B cell (primary cell): ENCODE results near the gene VPS72. TPM values are rescaled to one million over a fixed set of nuclear protein-coding genes. Genes with fewer than 3 reads are reported as not detected.

ENCODE experiments used
- ATAC-seq: fragments of 200-7000 bp; cut with Tn5 transposase; one replicate; pipeline ENCODE4 v1.10.0; 2021; ENCODE audit warnings: low read depth, mild to moderate bottlenecking, moderate number of reproducible peaks, moderate library complexity
- CTCF ChIA-PET: fragments of 350-600 bp; sonication (Branson Sonifier 250); formaldehyde crosslinking; loops from one replicate; lab custom pipeline; 2021; ENCODE audit warnings: antibody characterized with exemption, inconsistent platforms; lab: Charles Lee
- POLR2A ChIA-PET: fragments of 350-600 bp; sonication (Branson Sonifier 250); formaldehyde crosslinking; loops from one replicate; lab custom pipeline; 2021; ENCODE audit warnings: antibody characterized with exemption; lab: Charles Lee
- DNase-seq: peaks from one replicate; pipeline ENCODE4 v3.0.0; 2013
- H2AFZ ChIP-seq: 2 replicates; pipeline ENCODE4 v1.6.1; 2012; ENCODE audit warnings: mild to moderate bottlenecking, low read depth, low read length; ENCODE audit not compliant: insufficient read depth, poor library complexity, severe bottlenecking
- H3K27ac ChIP-seq, 2 donors: 1 replicate in 1 of 2; 2 replicates in 1 of 2; pipeline ENCODE4 v1.5.1; 2012 to 2013; ENCODE audit warnings: low read length in 2 of 2, mild to moderate bottlenecking in 2 of 2, moderate library complexity in 1 of 2
- H3K27me3 ChIP-seq, 4 experiments: fragments of 200-600 bp in 1 of 4; sonication (generic) in 1 of 4; replicated peaks in 1 of 4; 1 replicate in 2 of 4; 2 replicates in 2 of 4; pipeline versions ENCODE4 v1.6.1 to v1.7.0; 2013 to 2016; ENCODE audit warnings: low read length in 3 of 4, mild to moderate bottlenecking in 2 of 4, mixed read lengths in 1 of 4, moderate library complexity in 1 of 4; ENCODE audit not compliant: insufficient read depth in 4 of 4, control insufficient read depth in 3 of 4; ENCODE audit errors: control extremely low read depth in 1 of 4
- H3K36me3 ChIP-seq, 2 experiments: replicated peaks in 1 of 2; 1 replicate in 1 of 2; 2 replicates in 1 of 2; pipeline versions ENCODE4 v1.6.1 to v1.7.1; 2013; ENCODE audit warnings: low read length in 1 of 2; ENCODE audit not compliant: insufficient read depth in 2 of 2, control insufficient read depth in 1 of 2; ENCODE audit errors: control extremely low read depth in 1 of 2, extremely low read depth in 1 of 2
- H3K4me1 ChIP-seq, 2 donors: fragments of 200-600 bp in 1 of 2; sonication (generic) in 1 of 2; 1 replicate in 1 of 2; 2 replicates in 1 of 2; pipeline versions ENCODE4 v1.5.1 to v1.6.1; 2013 to 2017; ENCODE audit warnings: low read length in 2 of 2; ENCODE audit not compliant: control insufficient read depth in 2 of 2, insufficient read depth in 2 of 2
- H3K4me2 ChIP-seq: replicated peaks from 2 replicates; pipeline ENCODE3; 2012; ENCODE audit warnings: mild to moderate bottlenecking, low read depth, low read length; ENCODE audit not compliant: poor library complexity, severe bottlenecking
- H3K4me3 ChIP-seq, 5 experiments: fragments of 200-600 bp in 1 of 5; sonication (generic) in 1 of 5; 1 replicate in 3 of 5; 2 replicates in 2 of 5; pipeline versions ENCODE4 v1.5.1 to v1.7.0; 2011 to 2016; ENCODE audit warnings: low read length in 4 of 5, mild to moderate bottlenecking in 4 of 5, low read depth in 2 of 5, control low read depth in 1 of 5, moderate library complexity in 1 of 5; ENCODE audit not compliant: insufficient read depth in 1 of 5; ENCODE audit errors: control extremely low read depth in 1 of 5, extremely low read depth in 1 of 5
- H3K79me2 ChIP-seq: fragments of 200-600 bp; sonication (generic); one replicate; pipeline ENCODE4 v1.6.0; 2016; ENCODE audit warnings: low read length; ENCODE audit not compliant: control insufficient read depth, insufficient read depth
- H3K9ac ChIP-seq: fragments of 200-600 bp; sonication (generic); 2 replicates; pipeline ENCODE4 v1.6.1; 2017; ENCODE audit warnings: mild to moderate bottlenecking, low read length, moderate library complexity
- H3K9me3 ChIP-seq, 3 donors: one replicate each; pipeline versions ENCODE4 v1.6.1 to v1.7.1; 2013; ENCODE audit warnings: low read length in 2 of 3; ENCODE audit not compliant: control insufficient read depth in 2 of 3, insufficient read depth in 1 of 3; ENCODE audit errors: control extremely low read depth in 1 of 3
- H4K20me1 ChIP-seq: 2 replicates; pipeline ENCODE4 v1.6.0; 2012; ENCODE audit warnings: mild to moderate bottlenecking, low read length; ENCODE audit not compliant: insufficient read depth, control insufficient read depth, poor library complexity, severe bottlenecking
- H3K27ac Mint-ChIP-seq: one replicate; pipeline ENCODE4 v1.8.0; 2021; ENCODE audit warnings: mixed read lengths
- H3K27me3 Mint-ChIP-seq: one replicate; pipeline ENCODE4 v1.8.0; 2021; ENCODE audit warnings: mixed read lengths
- H3K4me1 Mint-ChIP-seq: one replicate; pipeline ENCODE4 v1.8.0; 2021; ENCODE audit warnings: mixed read lengths
- H3K4me3 Mint-ChIP-seq: one replicate; pipeline ENCODE4 v1.8.0; 2021; ENCODE audit warnings: mixed read lengths
- H3K9me3 Mint-ChIP-seq: one replicate; pipeline ENCODE4 v1.8.0; 2022; ENCODE audit warnings: mixed read lengths; ENCODE audit not compliant: insufficient read depth
- EZH2 ChIP-seq: IDR thresholded peaks from 2 replicates; pipeline ENCODE4 v1.6.1; 2012; ENCODE audit warnings: borderline replicate concordance, low read depth, mild to moderate bottlenecking, moderate library complexity, low read length; ENCODE audit not compliant: insufficient read depth, poor library complexity, severe bottlenecking
- WGBS: methylation state at CpG from one replicate; pipeline ENCODE4 v1.1.5; 2013; ENCODE audit warnings: missing lambda C conversion rate; ENCODE audit not compliant: insufficient coverage; 5-methylcytosine and 5-hydroxymethylcytosine counted together
- intact Hi-C: fragments of 100-400 bp; cut with micrococcal nuclease; formaldehyde crosslinking; loops from one replicate; pipeline ENCODE4 v1.10.0; 2022
- polyA plus RNA-seq: library from polyadenylated mRNA; depleted of rRNA; stranded (reverse); fragments of >200 nt; gene quantifications from 2 replicates; pipeline ENCODE4 v1.2.3, GENCODE V29; 2012
- total RNA-seq, 2 donors: library from RNA; stranded (reverse); fragments of 120-200 nt in 1 of 2; gene quantifications; 1 replicate in 1 of 2; 2 replicates in 1 of 2; pipeline versions ENCODE4 v1.2.3 to v1.2.4, GENCODE V29; 2013 to 2022
- TF ChIP-seq, protein P1 (sequence below): fragments of 200-600 bp; IDR thresholded peaks from one replicate; pipeline ENCODE4 v1.8.0; 2022; ENCODE audit warnings: antibody characterized with exemption, mild to moderate bottlenecking

The VPS72 gene
- total and polyA plus RNA-seq, 2 donors (not counting 1 experiment from before 2014, with no cell fraction given), result 42.1 to 48.7 TPM

- CTCF ChIA-PET, result interaction anchor here (1.0 to 2.4 kb wide), 3 partner anchors 9 to 45 kb away, joined by 3 to 9 read pairs (median 4); no protein-coding TSS in a partner anchor
- H3K79me2 ChIP-seq, result no peaks in the 10 kb centered on the region
- H3K27me3 Mint-ChIP-seq, result peaks cover 9% of the 10 kb centered on the region
These were observed 45.3 kb downstream of the VPS72 start for GRCh38 chr1:151144474-151145303.

More at GRCh38 chr1:151144474-151145303, 45.3 kb downstream of the VPS72 start:
- Histone ChIP-seq H4K20me1 (no peaks in the 10 kb centered on the region), H3K36me3 (no peaks in the 10 kb centered on the region), H3K4me2 (no peak overlapping the region), H3K4me1 (peaks cover 15 to 19% of the 10 kb centered on the region in 2 donors), H3K4me3 (no peak overlapping the region), H2AFZ (no peak overlapping the region), H3K27ac (no peak overlapping the region), H3K9ac (no peak overlapping the region), H3K27me3 (peaks cover 0 to 20% (median 8%) of the 10 kb centered on the region in 4 experiments), H3K9me3 (peaks cover 0 to 8% (median 0%) of the 10 kb centered on the region in 3 donors)
- no peak for TF ChIP-seq EZH2
- TF ChIP-seq, protein P1, sequence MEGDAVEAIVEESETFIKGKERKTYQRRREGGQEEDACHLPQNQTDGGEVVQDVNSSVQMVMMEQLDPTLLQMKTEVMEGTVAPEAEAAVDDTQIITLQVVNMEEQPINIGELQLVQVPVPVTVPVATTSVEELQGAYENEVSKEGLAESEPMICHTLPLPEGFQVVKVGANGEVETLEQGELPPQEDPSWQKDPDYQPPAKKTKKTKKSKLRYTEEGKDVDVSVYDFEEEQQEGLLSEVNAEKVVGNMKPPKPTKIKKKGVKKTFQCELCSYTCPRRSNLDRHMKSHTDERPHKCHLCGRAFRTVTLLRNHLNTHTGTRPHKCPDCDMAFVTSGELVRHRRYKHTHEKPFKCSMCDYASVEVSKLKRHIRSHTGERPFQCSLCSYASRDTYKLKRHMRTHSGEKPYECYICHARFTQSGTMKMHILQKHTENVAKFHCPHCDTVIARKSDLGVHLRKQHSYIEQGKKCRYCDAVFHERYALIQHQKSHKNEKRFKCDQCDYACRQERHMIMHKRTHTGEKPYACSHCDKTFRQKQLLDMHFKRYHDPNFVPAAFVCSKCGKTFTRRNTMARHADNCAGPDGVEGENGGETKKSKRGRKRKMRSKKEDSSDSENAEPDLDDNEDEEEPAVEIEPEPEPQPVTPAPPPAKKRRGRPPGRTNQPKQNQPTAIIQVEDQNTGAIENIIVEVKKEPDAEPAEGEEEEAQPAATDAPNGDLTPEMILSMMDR, result no peak
- intact Hi-C loops, result no loop called here
- no peak for DNase-seq
- H3K4me1 Mint-ChIP-seq, result peaks cover 23% of the 10 kb centered on the region
- 83% methylated on average over 3 of the region's 7 CpGs for WGBS
- no peak for ATAC-seq
- POLR2A ChIA-PET, result no interaction called here
- H3K4me3 Mint-ChIP-seq, result peak overlapping the region; percentile 55
- H3K27ac Mint-ChIP-seq, result no peak overlapping the region
- no peaks in the 10 kb centered on the region for H3K9me3 Mint-ChIP-seq
